Measurements from ENCODE around the gene PRR35.

PRR35 gene

DNA sequence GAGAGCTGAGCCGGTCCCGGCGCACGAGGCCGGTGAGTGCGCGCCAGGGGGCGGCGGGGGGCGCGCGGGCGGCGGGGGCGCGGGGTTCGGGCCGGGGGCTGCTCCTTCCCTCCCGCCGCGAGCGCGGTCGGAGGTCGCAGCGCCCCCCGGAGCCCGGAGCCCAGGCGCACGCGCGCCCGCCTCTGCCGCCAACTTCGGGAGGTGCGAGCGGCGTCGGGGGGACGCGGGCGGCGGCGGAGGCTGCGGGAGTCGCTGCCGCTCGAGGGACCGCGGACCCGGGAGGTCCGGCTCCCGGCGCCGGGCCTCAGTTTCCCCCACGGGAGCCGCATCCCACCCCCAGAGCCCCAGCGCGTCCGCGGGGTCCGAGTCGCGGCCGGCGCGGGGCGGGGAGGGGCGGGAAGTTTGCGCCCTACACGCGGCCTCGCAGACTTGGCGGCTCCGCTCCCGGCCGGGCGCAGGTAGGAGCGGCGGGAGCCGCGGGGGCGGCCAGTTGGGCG, at the start of gene PRR35:
PRR35 (plus strand) TSS at position 191 of the 497 bp plus-strand sequence. CDS start 2,901 bp downstream, outside the sequence.
- no peak for DNase-seq

DNA sequence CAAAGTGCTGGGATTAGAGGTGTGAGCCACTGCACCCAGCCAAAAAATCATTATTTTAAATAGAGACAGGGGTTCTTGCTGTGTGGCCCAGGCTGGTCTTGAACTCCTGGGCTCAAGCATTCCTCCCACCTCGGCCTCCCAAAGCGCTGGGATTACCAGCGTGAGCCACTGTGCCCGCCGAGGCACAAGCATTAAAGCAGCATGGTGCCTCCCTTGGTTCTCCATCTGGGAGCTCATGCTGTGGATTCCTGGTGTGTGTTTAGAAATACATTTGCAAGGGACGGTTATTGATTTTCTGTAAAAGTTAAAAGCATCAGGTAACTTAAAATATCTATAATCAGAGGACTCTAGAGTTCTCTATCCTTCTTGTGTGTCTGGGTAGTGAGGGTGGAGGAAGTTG, 47.4 kb upstream of the PRR35 start:
- DNase-seq = no peak

DNA sequence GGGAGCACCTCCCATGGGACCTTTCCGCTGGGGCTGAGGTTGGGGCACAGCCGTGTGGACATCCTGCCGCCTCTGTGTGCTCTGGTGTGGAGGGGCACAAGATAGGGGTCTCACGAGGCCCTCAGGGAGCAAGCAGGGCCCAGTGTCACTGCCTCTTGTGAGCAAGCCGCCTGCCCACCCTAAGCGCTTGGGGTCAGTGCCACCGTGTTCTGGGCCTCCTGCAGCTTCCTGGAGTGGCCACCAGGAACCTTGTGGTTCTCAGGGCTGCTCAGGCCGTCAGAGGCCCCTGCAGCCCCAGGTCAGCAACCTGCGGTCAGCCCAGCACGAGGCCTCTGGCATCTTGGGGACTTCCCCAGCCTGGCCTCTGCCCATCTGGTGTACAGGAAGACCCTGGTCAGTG, 46.2 kb upstream of the PRR35 start:
- DNase-seq = no peak

GRCh38 chr16:515175-515938, 44.8 kb upstream of the PRR35 start:
- DNase-seq = no peak

DNA sequence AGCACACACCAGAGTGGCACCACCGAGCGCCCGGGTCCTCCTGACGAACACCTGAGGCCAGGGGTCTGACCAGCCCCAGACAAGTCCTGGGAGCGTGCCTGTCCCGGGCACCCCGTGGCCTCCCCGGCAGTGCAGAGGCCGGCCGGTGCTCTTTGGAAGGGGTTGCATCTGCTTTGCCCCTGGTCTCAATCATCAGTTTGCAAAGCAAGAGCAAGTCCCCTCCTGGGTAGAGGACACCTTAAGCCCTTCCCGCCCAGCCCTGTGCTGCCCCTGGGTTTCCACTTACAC, 44.3 kb upstream of the PRR35 start:
- no peak for DNase-seq

GRCh38 chr16:516301-516700, 43.9 kb upstream of the PRR35 start:
- DNase-seq = no peak

DNA sequence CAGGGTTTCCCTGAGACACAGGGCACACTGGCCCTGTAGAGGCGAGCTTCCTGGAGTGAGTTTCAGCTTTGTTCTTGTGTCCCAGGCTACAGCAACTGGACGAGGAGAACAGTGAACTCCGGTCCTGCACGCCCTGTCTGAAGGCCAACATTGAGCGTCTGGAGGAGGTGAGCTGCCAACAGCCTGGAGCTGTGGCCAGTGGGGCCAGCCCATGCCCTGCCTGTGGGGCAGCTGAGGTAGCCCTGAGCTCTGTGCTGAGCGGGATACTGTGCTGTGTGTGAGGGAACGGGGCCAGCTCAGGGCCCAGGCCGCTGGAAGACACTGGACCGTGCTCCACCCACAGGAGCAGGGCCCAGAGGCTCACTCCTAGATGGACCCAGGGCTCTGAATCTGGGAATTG, 41.3 kb upstream of the PRR35 start:
- DNase-seq = no peak

GRCh38 chr16:519425-519824, 40.8 kb upstream of the PRR35 start:
- no peak for DNase-seq

DNA sequence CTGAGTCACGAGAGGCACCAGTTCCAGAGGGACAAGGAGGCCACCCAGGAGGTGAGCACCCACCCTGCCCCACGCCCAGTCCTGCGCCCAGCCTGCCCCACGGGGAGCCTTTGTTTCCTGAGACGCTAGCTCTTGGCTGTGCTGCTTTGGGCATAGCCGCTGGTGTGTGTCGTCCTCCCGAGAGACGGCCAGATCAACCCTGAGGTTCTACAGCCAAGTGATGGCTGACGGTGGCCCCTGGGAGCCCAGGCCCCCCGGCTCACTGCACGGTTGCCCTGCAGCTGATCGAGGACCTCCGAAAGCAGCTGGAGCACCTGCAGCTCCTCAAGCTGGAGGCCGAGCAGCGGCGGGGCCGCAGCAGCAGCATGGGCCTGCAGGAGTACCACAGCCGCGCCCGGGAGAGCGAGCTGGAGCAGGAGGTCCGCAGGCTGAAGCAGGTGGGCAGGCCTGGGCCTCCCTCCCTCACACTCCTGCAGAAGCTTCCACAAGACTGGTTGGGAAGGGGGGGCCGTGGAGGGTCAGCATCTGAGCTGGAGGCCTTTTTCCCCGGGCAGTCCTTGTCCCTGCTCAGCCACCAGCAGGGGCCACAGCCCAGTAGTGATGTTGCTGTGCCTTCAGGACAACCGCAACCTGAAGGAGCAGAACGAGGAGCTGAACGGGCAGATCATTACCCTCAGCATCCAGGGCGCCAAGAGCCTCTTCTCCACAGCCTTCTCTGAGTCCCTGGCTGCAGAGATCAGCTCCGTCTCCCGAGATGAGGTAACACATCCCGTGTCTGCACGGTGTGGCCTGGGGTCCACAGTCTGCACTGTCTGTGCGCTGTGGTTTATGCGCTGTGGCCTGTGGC, 40.1 kb upstream of the PRR35 start:
- no peak for DNase-seq

DNA sequence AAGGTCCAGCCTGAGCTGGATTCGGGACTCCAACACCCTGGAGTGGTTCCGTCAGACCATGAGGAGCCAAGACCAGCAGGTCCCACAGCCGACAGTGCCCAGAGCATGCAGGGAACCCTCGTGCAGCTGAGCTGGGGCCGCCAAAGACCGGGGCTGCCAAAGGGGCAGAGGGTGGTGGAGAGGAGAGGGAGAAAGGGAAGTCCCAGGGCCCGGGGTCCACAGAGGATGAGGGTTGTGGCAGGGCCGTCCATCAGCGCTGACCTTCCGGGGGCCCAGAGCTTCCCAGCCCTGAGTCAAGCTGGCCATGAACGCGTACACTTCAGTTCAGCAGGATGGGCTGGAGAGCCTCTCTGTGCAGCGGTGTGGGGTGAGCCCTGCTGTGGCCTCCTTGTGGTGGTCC, 39.3 kb upstream of the PRR35 start:
- DNase-seq = no peak

DNA sequence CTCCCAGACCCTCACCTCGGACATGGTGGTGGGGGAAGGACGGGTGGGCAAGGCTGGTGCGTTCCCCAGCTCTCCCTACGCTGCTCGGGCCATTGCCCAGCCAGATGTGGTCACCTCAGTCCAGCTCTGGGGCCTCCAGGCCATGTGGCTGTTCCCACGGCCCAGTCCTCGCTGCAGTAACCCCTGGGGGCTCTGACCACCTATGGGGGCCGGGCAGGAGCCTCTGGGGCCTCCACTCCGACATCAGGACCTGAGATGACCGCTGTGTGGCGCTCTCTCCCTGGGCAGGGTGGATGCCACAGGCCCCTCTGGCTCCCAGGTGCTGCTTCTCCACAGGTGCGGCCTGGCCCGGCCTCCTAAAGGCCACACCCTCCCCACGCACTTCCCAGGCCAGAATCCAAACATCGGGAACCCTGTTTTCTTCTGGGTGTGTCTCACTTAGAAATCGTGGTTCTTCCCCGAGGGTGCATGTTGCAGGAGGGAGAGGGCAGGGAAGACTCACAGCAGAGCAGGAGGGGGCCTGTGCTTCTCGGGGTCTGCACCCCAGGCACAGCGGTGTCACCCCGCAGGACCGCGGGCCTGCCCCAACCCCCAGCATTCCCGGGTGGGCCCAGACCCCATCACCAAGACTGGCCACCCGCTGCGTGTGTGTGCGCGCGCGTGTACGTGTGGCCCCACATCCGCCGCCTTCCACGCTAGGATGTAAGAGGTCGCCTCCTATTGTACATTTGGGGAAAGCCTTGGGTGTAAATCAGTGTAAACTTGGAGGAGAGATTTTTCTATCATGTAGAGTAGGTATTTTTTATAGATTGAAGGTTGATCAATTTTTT, 38.6 kb upstream of the PRR35 start:
- no peak for DNase-seq

GRCh38 chr16:522320-523096, 37.7 kb upstream of the PRR35 start:
- no peak for DNase-seq

DNA sequence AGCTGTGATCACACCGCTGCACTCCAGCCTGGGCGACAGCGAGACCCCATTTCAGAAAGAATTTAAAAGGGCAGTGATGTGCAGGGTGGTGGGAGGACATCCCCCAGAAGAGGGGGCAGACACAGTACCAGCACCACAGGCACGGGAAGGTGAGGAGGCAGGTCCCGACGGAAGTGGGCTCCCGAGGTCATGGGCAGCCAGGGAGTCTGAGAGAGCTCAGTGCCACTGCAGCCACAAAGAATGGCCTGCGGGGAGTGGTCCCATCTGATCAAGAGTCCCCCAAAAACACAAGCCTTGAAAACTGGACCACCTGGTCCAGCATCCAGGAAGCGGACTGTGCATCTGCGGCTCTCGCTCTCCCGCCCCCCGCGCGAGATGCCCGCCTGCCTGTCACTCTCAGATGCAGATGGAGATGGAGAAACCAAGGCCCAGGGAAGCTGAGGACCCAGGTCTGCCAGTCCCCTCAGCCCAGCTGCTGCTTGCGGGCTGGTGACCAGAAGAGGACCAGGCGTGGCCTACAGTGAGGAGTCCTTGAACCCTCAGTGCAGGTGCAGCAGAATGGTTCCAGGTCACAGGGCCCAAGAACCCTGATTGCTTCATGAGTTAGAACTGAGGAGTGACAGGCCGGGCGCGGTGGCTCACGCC, 37.0 kb upstream of the PRR35 start:
- DNase-seq = no peak

DNA sequence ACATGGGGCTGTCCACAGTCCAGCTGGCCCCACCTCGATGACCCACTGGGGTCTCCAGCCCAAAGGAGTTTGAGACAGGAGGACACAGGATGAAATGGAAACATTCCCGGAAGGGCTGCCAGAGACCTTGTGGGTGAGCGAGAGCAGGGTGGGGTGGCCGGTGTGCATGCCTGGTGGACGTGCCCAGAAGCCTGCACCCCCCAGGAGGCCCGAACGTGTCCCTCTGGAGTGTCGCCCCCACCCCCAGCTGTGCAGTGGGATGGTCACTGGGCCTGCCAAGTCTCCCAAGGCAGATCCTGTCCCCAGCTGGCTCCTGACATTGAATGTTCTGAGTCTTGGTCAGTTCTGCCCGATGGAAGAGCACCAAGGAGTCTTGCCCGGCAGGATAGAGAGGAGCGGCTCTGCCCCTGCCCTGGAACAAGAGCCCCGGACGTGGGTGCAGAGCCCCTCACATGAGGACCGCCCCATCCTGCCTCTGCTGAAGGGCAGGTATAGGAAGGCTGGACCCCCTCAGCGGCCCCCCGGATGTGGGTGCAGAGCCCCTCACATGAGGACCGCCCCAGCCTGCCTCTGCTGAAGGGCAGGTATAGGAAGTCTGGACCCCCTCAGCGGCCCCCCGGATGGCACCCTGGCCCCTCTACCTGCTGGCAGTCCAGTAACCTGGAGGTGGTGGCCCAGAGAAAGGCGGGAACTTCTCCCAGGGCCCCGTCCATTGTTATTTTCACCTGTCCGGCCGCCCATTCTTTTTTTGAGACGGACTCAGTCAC, 35.7 kb upstream of the PRR35 start:
- DNase-seq = no peak

DNA sequence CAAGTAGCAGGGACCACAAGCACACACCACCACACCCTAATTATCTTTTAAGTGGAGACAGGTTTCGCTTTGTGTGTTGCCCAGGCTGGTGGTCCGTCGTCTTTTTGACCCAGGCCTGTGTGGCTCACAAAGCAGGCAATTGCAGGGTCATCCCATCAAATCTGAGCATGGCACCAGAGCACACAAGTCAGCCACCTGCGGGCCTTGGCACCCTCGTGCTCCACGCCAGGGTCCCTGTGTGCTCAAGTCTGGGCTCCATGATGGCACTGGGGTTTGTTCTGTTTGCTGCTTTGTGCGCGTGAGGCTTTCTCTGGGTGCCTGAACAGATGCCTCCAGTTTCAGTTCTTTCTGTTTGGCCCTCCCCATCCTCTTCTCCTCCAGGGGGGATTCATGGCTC, 35.1 kb upstream of the PRR35 start:
- DNase-seq = no peak

DNA sequence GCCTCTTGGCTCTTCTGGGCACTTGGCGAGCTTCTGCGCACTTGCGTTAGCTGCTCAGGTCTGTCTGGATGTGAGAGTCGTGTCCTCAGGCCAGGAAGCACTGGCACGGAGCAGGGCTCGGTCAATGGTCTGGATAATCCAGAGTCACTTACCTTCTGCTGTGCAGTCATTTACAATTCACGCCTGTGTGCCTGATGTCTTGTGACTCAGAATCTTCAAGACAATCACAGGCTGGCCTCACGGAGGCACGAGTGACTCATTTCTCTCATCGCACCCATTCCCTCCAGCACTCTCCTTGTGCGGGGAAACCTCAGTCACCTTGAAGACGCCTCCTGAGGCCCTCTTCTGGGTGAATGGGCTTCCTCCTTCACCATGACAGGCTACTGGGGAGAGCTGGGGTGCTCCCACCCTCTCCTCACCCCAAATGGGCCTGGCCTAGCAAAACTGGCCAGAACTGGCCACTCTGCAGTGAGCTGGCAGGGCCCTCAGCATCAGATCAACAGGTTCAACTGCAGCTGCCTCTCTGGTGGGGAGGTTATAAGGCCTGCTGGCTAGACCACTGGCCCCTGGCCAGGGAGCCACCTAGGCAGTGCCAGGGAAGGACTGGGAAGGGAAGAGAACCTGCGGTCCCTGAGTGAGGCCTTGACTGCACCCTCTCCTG, 34.5 kb upstream of the PRR35 start:
- no peak for DNase-seq

GRCh38 chr16:526181-527014, 33.8 kb upstream of the PRR35 start:
- no peak for DNase-seq

- DNase-seq = peak; percentile 84
Measured at GRCh38 chr16:527015-527903, 32.9 kb upstream of the PRR35 start, which contains the start of gene CAPN15. TSS of gene CAPN15 (plus strand) at chr16:527712. CDS start at chr16:546839, 19,127 bp downstream.

Data from CD4-positive, alpha-beta T cell treated with Interleukin-15 for 1 hour (primary cell).